Activated T-helper 17 cell treated with anti-CD3 and anti-CD28 coated beads, Interleukin-2, amount 50 U/mL, for 72 hours (primary cell): Measurements from ENCODE around the gene TNK1. TPM values are rescaled to one million over a fixed set of nuclear protein-coding genes. Genes with fewer than 3 reads are reported as not detected.

ENCODE experiments used
- ATAC-seq: fragments of 150-1000 bp; cut with Tn5 transposase; replicated peaks from 2 replicates; pipeline ENCODE4 v1.10.0; 2021; ENCODE audit warnings: mild to moderate bottlenecking, moderate library complexity
- H3K27ac Mint-ChIP-seq: one replicate; pipeline ENCODE4 v1.8.0; 2022; ENCODE audit warnings: mixed read lengths
- H3K27me3 Mint-ChIP-seq: one replicate; pipeline ENCODE4 v1.8.0; 2022; ENCODE audit warnings: mixed read lengths
- H3K36me3 Mint-ChIP-seq: one replicate; pipeline ENCODE4 v1.8.0; 2022; ENCODE audit warnings: low read depth, mild to moderate bottlenecking, mixed read lengths
- H3K4me1 Mint-ChIP-seq: one replicate; pipeline ENCODE4 v1.8.0; 2022; ENCODE audit warnings: mixed read lengths
- H3K4me3 Mint-ChIP-seq: one replicate; pipeline ENCODE4 v1.8.0; 2022; ENCODE audit warnings: mild to moderate bottlenecking, mixed read lengths
- H3K9me3 Mint-ChIP-seq: one replicate; pipeline ENCODE4 v1.8.0; 2022; ENCODE audit warnings: mixed read lengths
- total RNA-seq, 2 donors: library from RNA; stranded (reverse); gene quantifications; one replicate each; pipeline ENCODE4 v1.2.3, GENCODE V29; 2022

The TNK1 gene
- total RNA-seq, 2 donors from 2014 or later: 2.9 to 4.8 TPM

DNA sequence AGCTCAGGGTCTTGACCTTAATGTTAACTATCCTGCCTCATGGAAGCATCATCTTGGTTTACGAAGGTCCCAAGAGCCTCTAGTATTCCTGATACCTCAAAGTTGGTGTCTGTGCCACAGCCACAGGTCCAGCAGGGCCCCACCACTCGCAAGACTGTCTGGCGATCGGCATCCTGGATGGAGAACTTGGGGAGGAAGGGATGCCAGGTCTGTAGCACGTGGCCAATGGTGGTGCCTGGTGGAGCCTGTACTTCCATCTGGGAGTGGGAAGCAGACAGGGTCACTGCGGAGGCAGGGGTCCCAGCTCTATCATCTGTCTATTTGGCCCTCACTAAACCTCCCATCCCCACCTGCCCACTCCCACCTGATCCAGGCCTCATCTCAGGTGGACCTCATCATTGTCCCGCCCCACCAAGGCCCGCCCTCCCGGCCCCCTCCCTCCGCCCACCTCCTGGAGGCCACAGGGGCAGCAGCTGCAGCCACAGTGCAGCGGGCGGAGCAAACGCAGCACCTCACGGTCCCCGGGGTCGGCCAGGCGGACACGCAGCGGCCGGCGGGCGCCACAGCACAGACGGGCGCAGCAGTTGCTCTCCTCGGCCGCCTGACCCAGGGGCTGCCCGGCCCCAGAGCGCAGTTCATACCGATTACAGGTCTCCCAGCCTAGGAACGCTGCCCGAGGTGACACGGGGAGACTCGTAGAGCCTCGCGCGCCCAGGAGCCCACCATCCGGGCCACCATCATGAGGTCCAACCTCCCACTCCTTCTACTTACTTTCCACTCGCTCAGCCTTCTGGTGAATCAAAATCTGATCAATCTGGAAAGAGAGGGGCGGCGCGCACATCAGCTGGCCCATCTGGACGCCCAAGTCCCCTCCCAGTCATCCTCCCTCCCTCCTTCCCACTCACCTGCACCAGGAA is 12.1 kb downstream of the TNK1 start:
- Mint-ChIP-seq H3K27ac (peak overlapping the region; percentile 84), H3K4me3 (peak overlapping the region; percentile 87), H3K27me3 (no peaks in the 10 kb centered on the region), H3K36me3 (peaks cover 48% of the 10 kb centered on the region), H3K4me1 (peaks cover 13% of the 10 kb centered on the region), H3K9me3 (no peaks in the 10 kb centered on the region)
- no peak for ATAC-seq

- peak overlapping the region; percentile 87 for H3K4me3 Mint-ChIP-seq
- peak; percentile 47 for ATAC-seq
- peak overlapping the region; percentile 84 for H3K27ac Mint-ChIP-seq
- H3K27me3 Mint-ChIP-seq: no peaks in the 10 kb centered on the region
- H3K36me3 Mint-ChIP-seq: peaks cover 48% of the 10 kb centered on the region
- H3K9me3 Mint-ChIP-seq: no peaks in the 10 kb centered on the region
- H3K4me1 Mint-ChIP-seq: peaks cover 13% of the 10 kb centered on the region
These were observed 12.9 kb downstream of the TNK1 start for GRCh38 chr17:7393613-7394451.

DNA sequence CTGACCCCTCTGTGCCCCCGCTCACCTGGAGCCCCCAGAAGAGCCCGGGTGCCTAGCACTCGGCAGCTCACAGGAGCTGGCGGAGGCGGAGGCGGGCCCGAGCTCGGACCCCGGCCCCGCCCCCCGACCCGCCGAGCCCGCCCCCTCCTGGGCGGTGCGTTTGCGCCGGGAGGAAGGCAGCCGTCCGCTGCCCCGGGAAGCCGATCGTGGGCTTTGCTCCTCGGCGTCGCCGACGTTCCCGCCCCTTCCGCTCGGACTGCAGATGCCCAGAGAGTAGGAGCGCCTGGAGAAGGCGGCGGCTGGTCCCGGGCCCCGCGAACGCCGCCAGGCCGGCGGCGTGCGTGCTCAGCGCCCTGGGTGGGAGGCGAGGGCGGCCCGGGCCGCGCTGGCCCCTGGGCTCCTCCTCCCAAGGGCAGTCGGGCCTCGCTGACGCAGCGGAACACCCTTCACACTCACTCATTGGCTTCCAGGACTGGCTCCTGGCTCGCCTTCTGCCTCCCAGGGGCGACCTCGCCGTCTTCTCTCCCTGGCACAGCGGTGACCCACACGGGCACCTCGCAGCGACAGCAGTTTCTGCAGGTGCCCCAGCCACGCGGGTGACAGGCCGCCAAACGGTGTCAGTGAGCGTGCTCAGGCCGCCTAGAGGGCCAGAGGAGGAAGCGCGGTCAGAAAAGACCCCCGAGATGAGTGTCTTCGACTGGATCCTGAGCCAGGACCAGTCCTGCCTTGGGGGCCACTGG is 13.7 kb downstream of the TNK1 start, which contains the start of gene PLSCR3:
TSS of gene PLSCR3 (minus strand) at position 74 of the 740 bp plus-strand sequence. CDS start 415 bp downstream, outside the sequence.
- H3K36me3 Mint-ChIP-seq: peaks cover 42% of the 10 kb centered on the region
- peaks cover 9% of the 10 kb centered on the region for H3K4me1 Mint-ChIP-seq
- peak; percentile 91 for ATAC-seq
- no peaks in the 10 kb centered on the region for H3K9me3 Mint-ChIP-seq
- H3K27me3 Mint-ChIP-seq: no peaks in the 10 kb centered on the region
- peak within 1 kb of the TSS; percentile 87 for H3K27ac Mint-ChIP-seq
- H3K4me3 Mint-ChIP-seq: peak within 1 kb of the TSS; percentile 87

GRCh38 chr17:7396147-7396546 is 15.3 kb downstream of the TNK1 start:
- H3K4me3 Mint-ChIP-seq: peak overlapping the region; percentile 6
- ATAC-seq: no peak
- H3K9me3 Mint-ChIP-seq: no peaks in the 10 kb centered on the region
- no peak overlapping the region for H3K27ac Mint-ChIP-seq
- H3K4me1 Mint-ChIP-seq: peaks cover 5% of the 10 kb centered on the region
- H3K36me3 Mint-ChIP-seq: peaks cover 27% of the 10 kb centered on the region
- H3K27me3 Mint-ChIP-seq: no peaks in the 10 kb centered on the region

DNA sequence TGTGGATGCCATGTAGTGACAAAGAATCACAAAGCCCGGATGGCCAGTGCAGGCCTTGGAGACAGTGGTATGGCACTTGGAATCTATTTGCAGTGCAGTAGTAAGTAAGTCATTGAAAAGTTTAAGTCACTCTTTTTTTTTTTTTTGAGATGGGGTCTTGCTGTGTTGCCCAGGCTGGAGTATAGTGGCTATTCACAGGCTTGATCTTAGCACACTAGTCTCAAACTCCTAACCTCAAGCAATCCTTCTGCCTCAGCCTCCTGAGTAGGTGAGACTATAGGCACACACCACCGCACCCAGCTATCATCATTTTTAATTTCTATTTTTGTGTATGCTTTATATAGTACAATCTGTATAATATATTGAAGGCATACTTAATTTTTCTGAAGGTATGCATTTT is 17.7 kb downstream of the TNK1 start:
- no peak for ATAC-seq
- peaks cover 10% of the 10 kb centered on the region for H3K4me1 Mint-ChIP-seq
- peaks cover 5% of the 10 kb centered on the region for H3K36me3 Mint-ChIP-seq
- H3K4me3 Mint-ChIP-seq: no peak overlapping the region
- H3K27ac Mint-ChIP-seq: no peak overlapping the region
- H3K27me3 Mint-ChIP-seq: no peaks in the 10 kb centered on the region
- H3K9me3 Mint-ChIP-seq: no peaks in the 10 kb centered on the region

GRCh38 chr17:7403043-7403726 is 22.3 kb downstream of the TNK1 start:
- H3K4me3 Mint-ChIP-seq: peak overlapping the region; percentile 86
- H3K27ac Mint-ChIP-seq: peak overlapping the region; percentile 92
- H3K4me1 Mint-ChIP-seq: peaks cover 13% of the 10 kb centered on the region
- no peak for ATAC-seq
- H3K36me3 Mint-ChIP-seq: no peaks in the 10 kb centered on the region
- H3K27me3 Mint-ChIP-seq: peaks cover 4% of the 10 kb centered on the region
- H3K9me3 Mint-ChIP-seq: no peaks in the 10 kb centered on the region

DNA sequence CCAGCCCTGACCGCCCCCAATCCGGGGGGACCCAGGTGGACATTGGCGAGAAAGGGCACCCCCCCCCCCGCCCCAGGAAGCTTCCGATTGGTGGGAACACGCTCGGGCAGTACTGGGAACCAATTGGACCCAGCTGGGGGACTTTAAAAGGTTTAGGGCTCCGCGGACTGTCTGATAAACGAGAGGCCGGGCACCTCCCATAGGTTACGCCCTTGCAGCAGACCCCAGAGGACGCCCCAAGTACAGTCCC is 22.8 kb downstream of the TNK1 start:
- Mint-ChIP-seq H3K27ac (peak overlapping the region; percentile 92), H3K36me3 (no peaks in the 10 kb centered on the region), H3K4me1 (peaks cover 13% of the 10 kb centered on the region), H3K9me3 (no peaks in the 10 kb centered on the region), H3K27me3 (peaks cover 4% of the 10 kb centered on the region), H3K4me3 (peak overlapping the region; percentile 86)
- peak; percentile 29 for ATAC-seq

DNA sequence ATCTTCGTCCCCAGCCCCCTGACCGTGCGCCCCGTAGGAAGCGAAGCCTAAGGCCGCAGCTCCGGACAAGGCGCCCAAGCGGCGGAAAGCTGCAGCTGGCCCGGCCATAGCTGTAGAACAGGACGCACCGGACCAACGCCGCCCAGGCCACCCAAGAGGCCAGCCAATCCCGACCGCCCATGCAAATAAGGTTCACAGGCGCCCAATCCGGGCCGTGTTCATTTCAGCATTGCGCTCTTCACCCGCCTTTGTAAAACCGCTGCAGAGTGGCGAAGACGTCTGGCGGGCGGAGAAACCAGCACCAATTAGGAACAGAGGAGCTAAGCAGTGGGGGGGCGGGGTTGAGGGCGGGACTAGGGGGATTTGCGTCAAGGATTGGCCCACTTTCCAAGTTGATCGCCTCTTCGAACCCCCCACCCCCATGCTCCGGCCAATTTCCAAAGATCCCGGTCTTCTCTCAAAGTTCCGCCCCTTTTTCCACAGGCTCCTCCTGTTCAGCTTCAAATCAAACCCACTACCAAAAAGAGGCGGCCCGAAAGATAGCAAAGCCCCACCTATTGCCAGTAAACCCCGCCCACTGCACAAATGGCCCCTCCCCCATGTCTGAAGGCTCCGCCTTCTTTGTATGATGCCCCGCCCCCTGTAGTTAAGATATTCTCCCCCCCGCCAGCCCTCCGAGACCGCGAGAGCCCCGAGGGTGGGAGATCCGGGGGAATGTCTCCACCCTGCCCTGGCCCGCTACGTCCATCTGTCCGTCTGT is 23.3 kb downstream of the TNK1 start, which contains the start of gene TMEM256:
TSS of gene TMEM256 (minus strand) at position 121 of the 760 bp plus-strand sequence. CDS start at position 108, 13 bp downstream.
- H3K9me3 Mint-ChIP-seq: no peaks in the 10 kb centered on the region

DNA sequence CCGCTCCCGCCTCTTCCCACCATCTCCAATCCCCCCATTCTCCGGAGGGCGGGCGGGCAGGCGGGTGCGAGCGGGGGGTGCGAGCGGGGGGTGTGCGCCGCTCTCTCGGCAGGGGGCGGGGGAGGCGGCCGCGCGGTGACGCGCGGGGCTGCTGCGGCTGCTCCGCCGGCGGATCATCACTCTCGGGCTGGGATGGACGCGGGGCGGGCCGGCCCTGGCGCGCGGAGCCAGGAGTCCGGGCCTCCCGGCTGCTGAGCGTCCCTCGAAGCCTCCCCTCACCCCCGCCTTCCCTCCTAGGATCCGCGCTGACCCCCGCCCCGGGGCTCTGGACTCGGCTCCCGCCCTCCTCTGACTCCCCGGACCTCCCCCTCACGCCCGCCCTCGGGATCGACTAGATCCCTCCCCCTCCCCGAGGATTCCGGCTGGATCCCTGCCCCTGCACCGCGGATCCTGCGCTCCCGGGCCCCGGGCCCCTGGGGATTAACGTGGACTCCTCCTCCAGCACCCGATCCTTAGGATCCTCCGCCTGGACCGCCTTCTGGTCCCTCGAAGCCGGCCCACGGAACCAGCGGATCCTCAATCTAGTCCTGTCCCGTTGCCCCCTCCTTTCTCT is 24.0 kb downstream of the TNK1 start:
- Mint-ChIP-seq H3K4me1 (peaks cover 20% of the 10 kb centered on the region), H3K36me3 (no peaks in the 10 kb centered on the region)

More for the DNA sequence above, 23.3 kb downstream of the TNK1 start, which contains the start of gene TMEM256:
- Mint-ChIP-seq H3K4me3 (peak within 1 kb of the TSS; percentile 86), H3K27ac (peak within 1 kb of the TSS; percentile 92), H3K4me1 (peaks cover 13% of the 10 kb centered on the region), H3K36me3 (no peaks in the 10 kb centered on the region), H3K27me3 (peaks cover 4% of the 10 kb centered on the region)
- peak; percentile 94 for ATAC-seq

GRCh38 chr17:7405350-7406234 is 24.7 kb downstream of the TNK1 start:
- H3K27ac Mint-ChIP-seq: peak overlapping the region; percentile 56
- H3K27me3 Mint-ChIP-seq: peaks cover 4% of the 10 kb centered on the region
- H3K9me3 Mint-ChIP-seq: no peaks in the 10 kb centered on the region
- no peak for ATAC-seq
- peaks cover 23% of the 10 kb centered on the region for H3K4me1 Mint-ChIP-seq
- no peaks in the 10 kb centered on the region for H3K36me3 Mint-ChIP-seq
- H3K4me3 Mint-ChIP-seq: peak overlapping the region; percentile 86

More for the DNA sequence above, 24.0 kb downstream of the TNK1 start:
- ATAC-seq: peak; percentile 50
- Mint-ChIP-seq H3K27ac (peak overlapping the region; percentile 92), H3K27me3 (peaks cover 4% of the 10 kb centered on the region), H3K4me3 (peak overlapping the region; percentile 86), H3K9me3 (no peaks in the 10 kb centered on the region)

DNA sequence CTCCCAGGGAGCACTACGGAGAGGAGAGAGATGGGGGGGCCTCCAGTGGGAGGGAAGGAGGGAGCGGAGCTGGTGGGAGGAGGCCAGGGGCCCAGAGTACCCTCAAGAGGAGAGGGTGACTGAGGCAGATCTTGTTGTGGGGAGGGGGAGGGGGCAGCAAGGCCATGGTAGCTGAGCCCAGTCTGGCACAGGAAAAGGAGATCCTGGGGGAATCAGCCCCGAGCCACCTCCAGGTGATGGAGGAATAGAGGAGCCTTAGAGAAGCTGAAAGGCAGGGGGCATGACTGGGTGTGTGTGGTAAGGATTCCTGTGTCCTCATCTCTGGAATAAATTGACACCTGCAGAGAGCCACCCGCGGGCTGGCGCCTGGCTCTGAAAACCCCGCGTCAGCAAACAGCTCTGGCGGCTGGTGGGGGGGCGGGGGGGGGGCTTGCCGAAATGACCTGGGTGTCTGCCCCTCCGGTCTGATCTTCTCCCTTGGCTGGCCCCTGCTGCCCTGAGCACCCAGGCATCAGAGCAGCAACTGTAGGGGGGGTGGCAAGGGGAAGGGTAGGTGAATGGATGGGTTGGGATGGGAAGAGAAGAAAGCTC is 25.4 kb downstream of the TNK1 start:
- H3K36me3 Mint-ChIP-seq: no peaks in the 10 kb centered on the region
- peak overlapping the region; percentile 51 for H3K27ac Mint-ChIP-seq

DNA sequence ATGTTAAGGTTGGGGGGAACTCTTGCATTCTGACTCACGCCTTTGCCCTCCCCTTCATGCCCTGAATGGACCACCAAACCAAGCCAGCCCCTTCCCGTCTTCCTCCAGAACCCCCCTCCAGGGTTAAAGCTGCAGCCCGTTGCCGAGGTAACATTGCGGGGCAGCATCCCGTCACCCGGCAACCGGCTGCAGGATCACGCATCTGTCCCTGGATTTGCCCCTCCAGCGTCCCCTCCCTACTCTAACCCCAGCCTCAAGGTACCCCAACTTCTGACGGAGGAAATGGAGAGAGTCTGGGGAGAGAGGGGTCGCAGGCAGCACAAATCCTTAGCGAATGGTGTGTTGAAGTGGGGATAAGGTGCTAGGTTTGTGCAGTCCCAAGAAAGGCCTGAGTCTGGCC is 26.2 kb downstream of the TNK1 start:
- Mint-ChIP-seq H3K36me3 (no peaks in the 10 kb centered on the region), H3K9me3 (no peaks in the 10 kb centered on the region), H3K27ac (no peak overlapping the region), H3K27me3 (peaks cover 4% of the 10 kb centered on the region), H3K4me3 (peak overlapping the region; percentile 37), H3K4me1 (peaks cover 18% of the 10 kb centered on the region)
- ATAC-seq: no peak

More for the DNA sequence above, 25.4 kb downstream of the TNK1 start:
- Mint-ChIP-seq H3K4me3 (peak overlapping the region; percentile 86), H3K4me1 (peaks cover 23% of the 10 kb centered on the region), H3K9me3 (no peaks in the 10 kb centered on the region), H3K27me3 (peaks cover 4% of the 10 kb centered on the region)
- ATAC-seq: no peak
